EL (cell line): ENCODE results near the gene TOP3B.
A peak's percentile ranks its signal among the peaks of the same experiment; 100 is the strongest.

Experiments
- DNase-seq: peaks from one replicate; pipeline ENCODE4 v3.0.0-alpha.2; 2016

Gene TOP3B

GRCh38 chr22:21982338-21982965, at the start of gene TOP3B:
TOP3B (minus strand) TSS chr22:21982787; CDS start chr22:21975709, 7,078 bp downstream.
- DNase-seq = peak; percentile 75

- no peak for DNase-seq
Measured at GRCh38 chr22:22031183-22031945, 48.8 kb upstream of the TOP3B start.

GRCh38 chr22:22030493-22031182, 48.1 kb upstream of the TOP3B start:
- peak; percentile 21 for DNase-seq

- no peak for DNase-seq
Measured at GRCh38 chr22:22027955-22028354, 45.4 kb upstream of the TOP3B start.

GRCh38 chr22:22026157-22026831, 43.7 kb upstream of the TOP3B start:
- no peak for DNase-seq

- no peak for DNase-seq
Measured at GRCh38 chr22:22025320-22026156, 43.0 kb upstream of the TOP3B start.

- no peak for DNase-seq
Measured at GRCh38 chr22:22024440-22024839, 41.9 kb upstream of the TOP3B start.

GRCh38 chr22:22023581-22024137, 41.1 kb upstream of the TOP3B start:
- DNase-seq = no peak

GRCh38 chr22:22022947-22023534, 40.5 kb upstream of the TOP3B start:
- no peak for DNase-seq

GRCh38 chr22:22022255-22022840, 39.8 kb upstream of the TOP3B start:
- DNase-seq = no peak

- DNase-seq = peak; percentile 64
Measured at GRCh38 chr22:22021162-22021750, 38.7 kb upstream of the TOP3B start.

GRCh38 chr22:22020425-22020852, 37.9 kb upstream of the TOP3B start:
- no peak for DNase-seq

- DNase-seq = no peak
Measured at GRCh38 chr22:22019659-22020424, 37.3 kb upstream of the TOP3B start.

- no peak for DNase-seq
Measured at GRCh38 chr22:22018825-22019658, 36.5 kb upstream of the TOP3B start.

- no peak for DNase-seq
Measured at GRCh38 chr22:22015631-22016030, 33.0 kb upstream of the TOP3B start.

GRCh38 chr22:22014285-22014659, 31.7 kb upstream of the TOP3B start:
- DNase-seq = no peak

GRCh38 chr22:22013559-22014284, 31.1 kb upstream of the TOP3B start:
- no peak for DNase-seq

GRCh38 chr22:22011964-22012363, 29.4 kb upstream of the TOP3B start:
- DNase-seq = no peak
